Measurements from ENCODE around the gene SMG6. TPM values are rescaled to one million over a fixed set of nuclear protein-coding genes. Genes with fewer than 3 reads are reported as not detected.

SMG6 gene
- total and polyA plus RNA-seq, 2 donors (not counting 3 experiments of a cell fraction or from before 2014, with no cell fraction given) = 40.1 to 42.2 TPM

DNA sequence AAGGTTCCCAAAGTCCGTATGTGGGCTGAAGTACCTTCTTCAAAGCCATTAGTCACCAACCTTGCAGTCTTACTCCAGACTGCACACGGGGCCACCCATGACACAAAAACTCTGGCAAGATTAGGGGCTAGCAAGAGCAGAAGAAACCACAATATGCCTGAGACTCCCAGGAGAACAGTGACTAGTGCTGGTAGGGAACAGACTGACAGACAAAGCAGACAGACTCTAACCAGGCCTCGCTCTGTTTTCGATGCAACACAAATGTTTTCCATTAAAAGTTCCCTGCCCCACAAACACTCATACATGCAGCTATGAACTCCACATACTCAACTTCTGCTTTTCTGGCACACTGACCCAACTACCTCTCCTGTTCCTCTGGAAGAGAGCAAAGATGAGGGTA lies 146.5 kb downstream of the SMG6 start:
- H3K9me1 ChIP-seq (replicated peaks; ENCODE audit: control insufficient read depth, extremely low read depth, insufficient read depth, low read length) = no peaks in the 10 kb centered on the region
- TF ChIP-seq GATA2 (IDR thresholded peaks at IDR 0.05; ENCODE audit: insufficient read depth, insufficient read length, low read depth, low read length) (no peak), POLR2A (IDR thresholded peaks at IDR 0.05; ENCODE audit: low read depth, low read length) (no peak), CTCF (IDR thresholded peaks at IDR 0.05; ENCODE audit: extremely low read depth in 1 of 2, insufficient read depth in 1 of 2, low read depth in 1 of 2, low read length in 2 of 2) (no peak), MYC (IDR thresholded peaks at IDR 0.05; ENCODE audit: low read depth, low read length) (no peak)
- no peak overlapping the region for H3K4me3 ChIP-seq (replicated peaks in 1 of 3; ENCODE audit: insufficient read depth in 1 of 3, low read depth in 1 of 3, low read length in 3 of 3)
- no TSS peak for BruUV-seq (replicated peaks)
- H4K20me1 ChIP-seq (replicated peaks; ENCODE audit: control insufficient read depth, extremely low read depth, insufficient read depth, low read length) = no peaks in the 10 kb centered on the region
- ChIA-PET CTCF (interaction anchor here (1.0 to 1.5 kb wide), 5 partner anchors 10 to 74 kb away, joined by 3 to 5 read pairs (median 3); no protein-coding TSS in a partner anchor), POLR2A (no interaction called here)
- FAIRE-seq = no peak
- H3K79me2 ChIP-seq (ENCODE audit: control insufficient read depth, insufficient read depth, low read length) = no peaks in the 10 kb centered on the region
- no peaks in the 10 kb centered on the region for H3K27me3 ChIP-seq (ENCODE audit: control insufficient read depth in 2 of 2, insufficient read depth in 2 of 2, low read length in 2 of 2)
- H3K9ac ChIP-seq (replicated peaks; ENCODE audit: extremely low read depth, insufficient read depth, low read length) = no peak overlapping the region
- H3K4me1 ChIP-seq (ENCODE audit: control insufficient read depth, extremely low read depth, insufficient read depth, low read length) = no peaks in the 10 kb centered on the region
- intact Hi-C loops (cut with micrococcal nuclease) (no loop called here), dilution Hi-C loops (cut with MboI; ENCODE audit: extremely low pct_ligation_motif_present, low sequenced_read_pairs) (no loop called here)
- H2AFZ ChIP-seq (ENCODE audit: low read depth, low read length) = no peak overlapping the region
- H3K36me3 ChIP-seq (ENCODE audit: control insufficient read depth in 2 of 2, extremely low read depth in 1 of 2, insufficient read depth in 2 of 2, low read length in 2 of 2) = peaks cover 3 to 5% of the 10 kb centered on the region in 2 experiments
- no peak for DNase-seq (ENCODE audit: low read depth, low spot score)
- H3K9me3 ChIP-seq (replicated peaks; ENCODE audit: control insufficient read depth, insufficient read depth, low read length) = no peaks in the 10 kb centered on the region
- no peak overlapping the region for H3K27ac ChIP-seq (ENCODE audit: insufficient read depth, low read depth, low read length)
- no peak overlapping the region for H3K4me2 ChIP-seq (ENCODE audit: insufficient read depth, low read length)

- intact Hi-C loops (cut with micrococcal nuclease) = no loop called here
- dilution Hi-C loops (cut with MboI; ENCODE audit: extremely low pct_ligation_motif_present, low sequenced_read_pairs) = no loop called here
- no peak overlapping the region for H3K9ac ChIP-seq (replicated peaks; ENCODE audit: extremely low read depth, insufficient read depth, low read length)
- POLR2A ChIA-PET = interaction anchor here (0.6 kb wide), 1 partner anchor 105 kb away, joined by 3 read pairs; no protein-coding TSS in a partner anchor
- FAIRE-seq (no peak), DNase-seq (ENCODE audit: low read depth, low spot score) (no peak)
- H3K79me2 ChIP-seq (ENCODE audit: control insufficient read depth, insufficient read depth, low read length) = no peaks in the 10 kb centered on the region
- H3K27ac ChIP-seq (ENCODE audit: insufficient read depth, low read depth, low read length) = no peak overlapping the region
- no peak overlapping the region for H2AFZ ChIP-seq (ENCODE audit: low read depth, low read length)
- peaks cover 3 to 5% of the 10 kb centered on the region in 2 experiments for H3K36me3 ChIP-seq (ENCODE audit: control insufficient read depth in 2 of 2, extremely low read depth in 1 of 2, insufficient read depth in 2 of 2, low read length in 2 of 2)
- H3K4me2 ChIP-seq (ENCODE audit: insufficient read depth, low read length) = no peak overlapping the region
- no TSS peak for BruUV-seq (replicated peaks)
- CTCF ChIA-PET = interaction anchor here (0.6 to 1.4 kb wide), 6 partner anchors 10 to 88 kb away, joined by 3 to 6 read pairs (median 4); no protein-coding TSS in a partner anchor
- H3K9me1 ChIP-seq (replicated peaks; ENCODE audit: control insufficient read depth, extremely low read depth, insufficient read depth, low read length) = no peaks in the 10 kb centered on the region
- no peak overlapping the region for H3K4me3 ChIP-seq (replicated peaks in 1 of 3; ENCODE audit: insufficient read depth in 1 of 3, low read depth in 1 of 3, low read length in 3 of 3)
- no peak for TF ChIP-seq JUN (IDR thresholded peaks at IDR 0.05; ENCODE audit: borderline replicate concordance, insufficient read depth, insufficient read length, low read depth)
- no peaks in the 10 kb centered on the region for H3K4me1 ChIP-seq (ENCODE audit: control insufficient read depth, extremely low read depth, insufficient read depth, low read length)
- H3K27me3 ChIP-seq (ENCODE audit: control insufficient read depth in 2 of 2, insufficient read depth in 2 of 2, low read length in 2 of 2) = no peaks in the 10 kb centered on the region
- no peaks in the 10 kb centered on the region for H4K20me1 ChIP-seq (replicated peaks; ENCODE audit: control insufficient read depth, extremely low read depth, insufficient read depth, low read length)
- H3K9me3 ChIP-seq (replicated peaks; ENCODE audit: control insufficient read depth, insufficient read depth, low read length) = no peaks in the 10 kb centered on the region
Measured at GRCh38 chr17:2156666-2157065, 146.9 kb downstream of the SMG6 start.
